Mesendoderm (in vitro differentiated cells): ENCODE measurements around the gene CORO1C.

ENCODE experiments used
- DNase-seq: peaks from one replicate; pipeline ENCODE4 v3.0.0; 2013
- H2AK5ac ChIP-seq: 2 replicates; pipeline ENCODE4 v1.6.1; 2013; ENCODE audit warnings: low read length, inconsistent platforms
- H2BK120ac ChIP-seq: 2 replicates; pipeline ENCODE4 v1.6.1; 2013; ENCODE audit warnings: low read depth, mild to moderate bottlenecking, low read length, moderate library complexity, mixed read lengths
- H2BK15ac ChIP-seq: replicated peaks from 2 replicates; pipeline ENCODE4 v1.6.1; 2013; ENCODE audit warnings: low read depth, mild to moderate bottlenecking, moderate library complexity
- H2BK5ac ChIP-seq: 2 replicates; pipeline ENCODE4 v1.6.1; 2013; ENCODE audit warnings: low read length, inconsistent platforms
- H3K18ac ChIP-seq: 2 replicates; pipeline ENCODE4 v1.6.1; 2013; ENCODE audit warnings: mild to moderate bottlenecking, low read length, mixed read lengths
- H3K23ac ChIP-seq: one replicate; pipeline ENCODE4 v1.6.1; 2013; ENCODE audit warnings: low read length
- H3K27ac ChIP-seq: 2 replicates; pipeline ENCODE4 v1.5.1; 2013; ENCODE audit warnings: low read depth, mild to moderate bottlenecking, inconsistent platforms, low read length, moderate library complexity
- H3K27me3 ChIP-seq: 2 replicates; pipeline ENCODE4 v1.6.1; 2013; ENCODE audit warnings: low read length, control low read depth, mild to moderate bottlenecking, inconsistent platforms; ENCODE audit not compliant: insufficient read depth, poor library complexity
- H3K36me3 ChIP-seq: 2 replicates; pipeline ENCODE4 v1.6.1; 2013; ENCODE audit warnings: low read length, inconsistent platforms; ENCODE audit not compliant: control insufficient read depth, insufficient read depth
- H3K4ac ChIP-seq: one replicate; pipeline ENCODE4 v1.6.1; 2013; ENCODE audit warnings: low read depth, mild to moderate bottlenecking, low read length, moderate library complexity
- H3K4me1 ChIP-seq: 2 replicates; pipeline ENCODE4 v1.6.1; 2013; ENCODE audit warnings: low read depth, low read length, inconsistent platforms; ENCODE audit not compliant: control insufficient read depth
- H3K4me2 ChIP-seq: 2 replicates; pipeline ENCODE4 v1.6.1; 2013; ENCODE audit warnings: low read length
- H3K4me3 ChIP-seq: 2 replicates; pipeline ENCODE4 v1.5.1; 2013; ENCODE audit warnings: mild to moderate bottlenecking, low read length
- H3K56ac ChIP-seq: one replicate; pipeline ENCODE4 v1.6.1; 2013; ENCODE audit warnings: low read length
- H3K79me1 ChIP-seq: 2 replicates; pipeline ENCODE4 v1.6.1; 2013; ENCODE audit warnings: low read length, inconsistent platforms
- H3K79me2 ChIP-seq: 2 replicates; pipeline ENCODE4 v1.6.1; 2013; ENCODE audit warnings: mild to moderate bottlenecking, low read length; ENCODE audit not compliant: control insufficient read depth, insufficient read depth
- H3K9ac ChIP-seq: 2 replicates; pipeline ENCODE4 v1.6.1; 2013; ENCODE audit warnings: low read length, inconsistent platforms
- H4K5ac ChIP-seq: one replicate; pipeline ENCODE4 v1.6.1; 2013; ENCODE audit warnings: low read length
- H4K8ac ChIP-seq: one replicate; pipeline ENCODE4 v1.6.1; 2013; ENCODE audit warnings: low read depth, mild to moderate bottlenecking, control low read depth, low read length, moderate library complexity
- WGBS: extraction: QIAGEN DNeasy Blood & Tissue Kit; methylation state at CpG from one replicate; pipeline ENCODE4 v1.1.7; 2013; ENCODE audit warnings: low lambda C conversion rate, missing lambda C conversion rate; ENCODE audit not compliant: insufficient coverage; ENCODE audit errors: extremely low coverage; 5-methylcytosine and 5-hydroxymethylcytosine counted together

The CORO1C gene

GRCh38 chr12:108721824-108722223, 9.5 kb downstream of the CORO1C start:
- no peak overlapping the region for H3K18ac ChIP-seq
- no peak overlapping the region for H2BK120ac ChIP-seq
- no peak overlapping the region for H3K27ac ChIP-seq
- H3K79me1 ChIP-seq, result peaks cover 23% of the 10 kb centered on the region
- no peak overlapping the region for H3K56ac ChIP-seq
- H3K9ac ChIP-seq, result no peak overlapping the region
- no CpG with 5 or more reads among the region's 2 CpGs for WGBS
- H3K79me2 ChIP-seq, result peaks cover 71% of the 10 kb centered on the region
- DNase-seq, result no peak
- H2AK5ac ChIP-seq, result no peak overlapping the region
- H4K8ac ChIP-seq, result no peak overlapping the region
- H4K5ac ChIP-seq, result no peak overlapping the region
- no peaks in the 10 kb centered on the region for H3K36me3 ChIP-seq
- H3K4me3 ChIP-seq, result no peak overlapping the region
- no peak overlapping the region for H3K4me2 ChIP-seq
- no peak overlapping the region for H3K23ac ChIP-seq
- H3K4me1 ChIP-seq, result peaks cover 10% of the 10 kb centered on the region
- H3K27me3 ChIP-seq, result no peaks in the 10 kb centered on the region
- H3K4ac ChIP-seq, result peak overlapping the region; percentile 36
- H2BK5ac ChIP-seq, result no peak overlapping the region
- no peak overlapping the region for H2BK15ac ChIP-seq

- Histone ChIP-seq H3K18ac (no peak overlapping the region), H2BK15ac (no peak overlapping the region), H2BK120ac (no peak overlapping the region), H3K4me3 (no peak overlapping the region), H4K5ac (no peak overlapping the region), H3K4me1 (peaks cover 10% of the 10 kb centered on the region), H3K79me1 (peaks cover 23% of the 10 kb centered on the region), H3K56ac (no peak overlapping the region), H3K4ac (no peak overlapping the region), H3K27me3 (no peaks in the 10 kb centered on the region), H2AK5ac (no peak overlapping the region), H3K27ac (no peak overlapping the region), H3K9ac (no peak overlapping the region), H3K23ac (no peak overlapping the region), H2BK5ac (no peak overlapping the region), H3K36me3 (no peaks in the 10 kb centered on the region), H3K4me2 (no peak overlapping the region), H3K79me2 (peaks cover 68% of the 10 kb centered on the region), H4K8ac (no peak overlapping the region)
- peak; percentile 66 for DNase-seq
- WGBS, result no CpG with 5 or more reads among the region's 5 CpGs
Observed at GRCh38 chr12:108720757-108721514, 10.4 kb downstream of the CORO1C start.

GRCh38 chr12:108717243-108717642, 14.1 kb downstream of the CORO1C start:
- Histone ChIP-seq H2BK120ac (no peak overlapping the region), H3K18ac (no peak overlapping the region), H3K9ac (no peak overlapping the region), H4K5ac (no peak overlapping the region), H3K4me2 (no peak overlapping the region), H2AK5ac (no peak overlapping the region), H3K79me2 (peaks cover 57% of the 10 kb centered on the region), H3K4me3 (no peak overlapping the region), H4K8ac (no peak overlapping the region), H3K56ac (no peak overlapping the region), H3K4me1 (peaks cover 7% of the 10 kb centered on the region), H3K36me3 (no peaks in the 10 kb centered on the region), H3K4ac (no peak overlapping the region), H2BK5ac (no peak overlapping the region), H2BK15ac (no peak overlapping the region), H3K27me3 (no peaks in the 10 kb centered on the region), H3K23ac (no peak overlapping the region), H3K27ac (no peak overlapping the region), H3K79me1 (peaks cover 14% of the 10 kb centered on the region)
- no CpG with 5 or more reads among the region's 5 CpGs for WGBS
- DNase-seq, result no peak

GRCh38 chr12:108714866-108715265, 16.5 kb downstream of the CORO1C start:
- Histone ChIP-seq H3K27me3 (no peaks in the 10 kb centered on the region), H3K79me1 (peaks cover 13% of the 10 kb centered on the region), H3K4me3 (no peak overlapping the region), H3K9ac (no peak overlapping the region), H4K8ac (no peak overlapping the region), H2AK5ac (no peak overlapping the region), H3K4ac (no peak overlapping the region), H3K79me2 (peaks cover 50% of the 10 kb centered on the region), H3K23ac (no peak overlapping the region), H2BK120ac (no peak overlapping the region), H3K18ac (no peak overlapping the region), H3K56ac (no peak overlapping the region), H2BK5ac (no peak overlapping the region), H3K27ac (no peak overlapping the region), H3K4me1 (peaks cover 3% of the 10 kb centered on the region), H3K4me2 (no peak overlapping the region), H4K5ac (no peak overlapping the region), H2BK15ac (no peak overlapping the region), H3K36me3 (no peaks in the 10 kb centered on the region)
- DNase-seq, result no peak
- WGBS, result no CpG with 5 or more reads among the region's 5 CpGs

GRCh38 chr12:108713471-108713870, 17.8 kb downstream of the CORO1C start:
- peaks cover 44% of the 10 kb centered on the region for H3K79me2 ChIP-seq
- WGBS, result no CpG with 5 or more reads among the region's 6 CpGs
- no peak overlapping the region for H3K4me3 ChIP-seq
- H3K4ac ChIP-seq, result no peak overlapping the region
- no peak overlapping the region for H2BK15ac ChIP-seq
- H3K9ac ChIP-seq, result no peak overlapping the region
- no peak overlapping the region for H3K56ac ChIP-seq
- H4K5ac ChIP-seq, result no peak overlapping the region
- H3K27ac ChIP-seq, result no peak overlapping the region
- H3K79me1 ChIP-seq, result peaks cover 13% of the 10 kb centered on the region
- no peak overlapping the region for H3K18ac ChIP-seq
- no peak overlapping the region for H3K4me2 ChIP-seq
- H3K36me3 ChIP-seq, result no peaks in the 10 kb centered on the region
- H3K4me1 ChIP-seq, result peaks cover 3% of the 10 kb centered on the region
- H2BK120ac ChIP-seq, result no peak overlapping the region
- no peak overlapping the region for H2AK5ac ChIP-seq
- no peak for DNase-seq
- H3K23ac ChIP-seq, result no peak overlapping the region
- H4K8ac ChIP-seq, result no peak overlapping the region
- no peak overlapping the region for H2BK5ac ChIP-seq
- H3K27me3 ChIP-seq, result no peaks in the 10 kb centered on the region

GRCh38 chr12:108712925-108713203, 18.5 kb downstream of the CORO1C start:
- no peak for DNase-seq

More at GRCh38 chr12:108712925-108713203, 18.5 kb downstream of the CORO1C start:
- Histone ChIP-seq H3K18ac (no peak overlapping the region), H3K27me3 (no peaks in the 10 kb centered on the region), H3K9ac (no peak overlapping the region), H3K23ac (no peak overlapping the region), H3K79me2 (peaks cover 44% of the 10 kb centered on the region), H2BK120ac (no peak overlapping the region), H3K4me2 (no peak overlapping the region), H4K8ac (no peak overlapping the region), H3K27ac (no peak overlapping the region), H3K4me1 (peaks cover 3% of the 10 kb centered on the region), H2AK5ac (no peak overlapping the region), H3K56ac (no peak overlapping the region), H3K4ac (no peak overlapping the region), H3K79me1 (peaks cover 13% of the 10 kb centered on the region), H2BK5ac (no peak overlapping the region), H3K36me3 (no peaks in the 10 kb centered on the region), H4K5ac (no peak overlapping the region), H3K4me3 (no peak overlapping the region), H2BK15ac (no peak overlapping the region)
- WGBS, result no CpG with 5 or more reads among the region's 2 CpGs
